GM21529 (cell line): Measurements from ENCODE around the gene TIGAR.

Source experiments
- ATAC-seq: cut with Tn5 transposase; IDR thresholded peaks from one replicate; pipeline ENCODE4 v1.9.1; 2021; ENCODE audit not compliant: unreplicated experiment

TIGAR gene

DNA sequence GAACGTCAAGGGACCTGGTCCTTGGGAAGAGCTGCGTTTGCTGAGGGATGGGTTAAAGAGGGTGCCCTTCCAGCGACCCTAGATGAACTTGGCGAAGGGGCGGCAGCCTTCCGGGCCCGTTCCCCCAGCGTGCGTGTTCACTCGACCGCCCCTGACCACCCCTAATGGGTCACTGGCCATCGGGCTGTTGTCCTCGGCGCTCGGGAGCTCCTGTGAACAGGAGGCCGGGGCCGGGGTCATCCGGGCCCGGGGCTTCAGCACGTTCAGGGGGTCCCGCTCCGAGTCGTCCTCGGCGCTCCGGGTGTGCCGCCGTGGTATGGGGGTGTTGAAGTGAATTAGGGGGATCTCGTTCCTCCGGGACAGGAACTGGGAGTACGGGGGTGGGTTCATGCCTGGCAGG lies 49.3 kb downstream of the TIGAR start:
- no peak for ATAC-seq

DNA sequence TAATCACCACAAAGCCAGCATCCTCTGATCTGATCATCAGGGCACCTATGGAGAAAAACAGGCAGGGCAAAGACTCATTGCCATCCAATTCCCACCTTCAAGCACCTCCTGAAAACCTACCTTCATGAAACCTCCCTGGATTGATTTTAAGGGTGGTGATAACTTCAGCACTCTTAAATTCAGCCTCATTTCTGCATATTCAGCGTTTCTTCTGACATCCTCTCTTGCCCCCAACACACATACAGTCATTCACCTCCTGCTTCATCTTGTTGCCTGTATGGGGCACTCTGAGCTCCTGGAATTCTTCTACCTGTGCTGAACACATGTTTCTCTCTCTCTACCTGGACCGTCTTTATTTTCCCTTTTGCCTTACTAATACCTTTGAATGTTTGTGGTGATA lies 51.6 kb downstream of the TIGAR start:
- ATAC-seq, result no peak

DNA sequence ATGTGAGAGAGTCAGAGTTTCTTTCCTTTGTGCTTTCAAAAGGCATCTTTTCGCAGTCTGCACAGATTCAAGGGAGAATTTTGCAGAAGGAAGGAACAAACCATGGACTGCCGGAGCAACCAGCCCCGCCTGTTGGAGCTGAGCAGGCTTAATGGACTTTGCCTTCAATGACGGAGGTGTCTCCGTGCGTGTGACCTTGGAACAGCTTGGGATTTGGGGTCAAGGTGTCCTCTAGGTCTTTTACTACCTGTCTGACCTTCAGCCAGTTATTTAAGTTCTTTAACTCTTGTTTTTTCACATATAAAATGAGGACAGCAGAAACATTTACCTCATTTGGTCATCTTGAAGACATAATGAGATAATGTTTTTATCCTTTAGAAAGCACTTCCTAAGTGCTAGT lies 54.4 kb downstream of the TIGAR start:
- ATAC-seq, result no peak

DNA sequence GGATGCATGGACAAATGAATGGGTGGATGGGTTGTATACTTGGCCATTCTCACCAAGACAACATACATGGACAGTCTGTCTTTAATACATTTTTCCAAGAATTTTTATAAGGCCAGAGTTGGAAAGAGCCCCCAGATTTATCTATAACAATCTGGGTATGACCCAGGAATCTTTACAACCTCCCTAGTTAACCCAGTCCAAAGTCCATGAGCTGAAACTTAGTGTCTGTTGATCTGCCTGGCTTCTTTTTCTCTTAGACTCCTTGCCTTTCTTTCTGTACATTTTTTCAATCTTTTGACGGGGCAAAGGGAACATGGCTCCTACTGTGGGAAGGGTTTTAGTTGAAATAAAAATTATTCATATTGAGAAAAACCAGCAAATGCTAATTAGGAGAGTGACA lies 57.8 kb downstream of the TIGAR start:
- no peak for ATAC-seq

DNA sequence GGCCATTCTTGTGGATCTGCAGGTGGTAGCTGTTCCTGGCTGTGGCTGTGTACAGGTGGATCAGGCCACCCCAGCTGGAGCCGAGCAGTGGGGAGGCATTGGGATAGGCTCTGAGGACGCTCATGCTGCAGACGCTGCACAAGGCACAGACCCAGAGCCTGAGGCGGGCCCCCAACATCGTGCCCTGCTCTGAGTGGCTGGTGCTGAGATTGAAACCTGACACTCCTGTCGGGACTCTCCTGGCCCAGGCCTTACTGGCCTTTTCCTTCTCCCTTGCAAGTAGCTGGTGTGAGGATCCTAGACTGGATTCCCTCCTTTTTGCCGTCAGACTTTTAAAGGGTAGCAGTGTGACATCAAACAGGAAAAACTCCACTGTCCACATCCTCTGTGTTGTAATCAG lies 58.4 kb downstream of the TIGAR start, which contains the start of gene FGF23:
TSS of gene FGF23 (minus strand) at position 308 of the 400 bp plus-strand sequence. CDS start at position 178, 130 bp downstream.
- no peak for ATAC-seq

DNA sequence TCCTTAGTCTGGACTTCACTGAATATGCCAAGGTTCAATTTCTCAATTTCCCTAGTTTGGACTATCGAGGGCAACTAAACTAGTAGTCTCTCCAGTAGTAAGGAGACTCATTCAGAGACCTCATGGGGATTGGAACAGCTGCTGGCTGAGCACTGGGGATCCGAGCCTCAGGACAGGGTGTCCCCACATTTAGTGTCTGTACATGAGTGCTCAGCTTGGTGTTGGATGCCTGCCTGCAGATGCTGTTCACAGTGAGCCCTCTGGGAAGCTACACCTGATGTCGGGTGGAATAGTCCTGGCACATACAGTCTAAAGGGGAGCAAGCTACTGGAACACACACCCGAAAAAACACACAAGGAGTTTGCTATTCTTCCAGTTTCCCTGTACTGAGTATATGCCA lies 59.3 kb downstream of the TIGAR start:
- ATAC-seq, result no peak

DNA sequence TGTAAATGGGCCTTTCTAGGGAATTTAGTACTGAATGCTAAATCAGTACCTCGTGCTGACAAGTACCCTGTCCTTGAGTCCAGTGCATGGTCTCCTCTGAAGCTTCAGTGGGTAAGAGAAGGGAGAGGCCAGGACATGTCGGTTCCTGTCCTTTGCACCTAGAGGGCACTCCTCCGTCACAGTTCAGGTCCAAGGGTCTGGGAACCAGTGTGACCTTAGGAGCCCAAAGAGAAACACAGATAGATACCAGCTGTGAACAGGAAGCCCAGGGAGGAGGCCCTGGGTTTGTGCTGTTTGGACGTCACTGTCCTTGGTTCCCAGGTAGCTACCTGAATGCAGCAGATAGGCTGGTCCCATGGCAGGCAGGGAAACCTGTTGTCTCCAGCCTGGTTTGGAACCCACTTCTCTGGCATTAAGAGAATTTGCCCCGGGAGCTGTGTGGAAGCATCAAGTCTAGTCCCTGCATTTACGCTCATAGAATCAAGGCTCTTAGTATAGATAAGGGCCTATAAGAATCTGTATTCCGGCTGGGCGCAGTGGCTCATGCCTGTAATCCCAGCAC lies 62.4 kb downstream of the TIGAR start:
- ATAC-seq, result no peak

DNA sequence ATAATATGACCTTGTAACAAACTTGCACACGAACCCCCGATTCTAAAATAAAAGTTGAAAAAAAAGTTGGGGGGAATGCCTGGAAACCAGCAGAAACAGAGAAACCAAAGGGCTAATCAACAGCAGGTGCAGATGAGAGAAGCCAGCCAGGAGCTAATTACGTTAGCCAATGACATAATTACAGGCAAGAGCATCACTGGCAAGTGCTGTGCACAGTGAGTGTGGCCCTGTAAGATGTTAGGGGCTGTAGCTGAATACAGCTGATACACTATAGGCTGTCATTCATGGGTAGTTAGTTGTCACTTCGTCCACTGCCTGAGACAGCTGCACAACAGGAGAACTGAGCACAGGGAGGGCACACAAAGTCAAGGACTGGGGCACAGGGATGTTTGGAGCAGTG lies 65.8 kb downstream of the TIGAR start:
- ATAC-seq, result no peak

DNA sequence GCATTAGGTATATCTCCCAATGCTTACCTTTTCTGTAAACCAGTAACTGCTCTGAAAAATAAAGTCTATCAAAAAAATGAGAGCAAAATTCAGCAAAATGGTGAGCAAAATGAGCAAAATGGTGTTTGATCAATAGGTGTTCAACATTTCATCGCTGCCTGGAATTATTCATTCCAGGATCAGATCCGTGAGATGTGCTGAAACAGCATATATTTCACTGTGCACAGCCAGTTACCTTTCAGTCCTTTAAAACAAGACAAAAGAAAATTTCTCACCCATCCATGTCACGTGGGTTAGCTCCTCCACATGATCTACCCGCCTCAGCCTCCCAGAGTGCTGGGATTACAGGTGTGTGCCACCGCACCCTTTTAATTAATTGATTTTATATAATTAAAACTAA lies 66.6 kb downstream of the TIGAR start:
- no peak for ATAC-seq

DNA sequence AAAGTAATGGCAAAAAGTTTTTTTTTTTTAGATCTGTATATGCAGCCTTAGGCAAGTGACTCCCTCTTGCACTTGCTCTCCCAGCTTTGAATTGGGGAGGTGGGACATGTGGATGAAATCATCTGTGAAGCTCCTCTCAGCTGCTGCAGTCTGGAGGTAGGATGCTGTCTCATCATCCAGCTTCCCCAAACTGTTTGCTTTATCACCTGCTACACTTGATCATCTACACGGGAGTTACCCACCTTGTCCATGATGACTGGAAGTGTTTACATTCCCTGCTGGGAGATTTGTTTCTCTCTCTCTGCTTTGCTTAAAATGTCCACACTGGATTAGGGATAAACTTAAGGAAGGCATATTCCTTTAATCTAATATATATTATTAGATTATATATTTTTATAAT lies 67.0 kb downstream of the TIGAR start:
- no peak for ATAC-seq

DNA sequence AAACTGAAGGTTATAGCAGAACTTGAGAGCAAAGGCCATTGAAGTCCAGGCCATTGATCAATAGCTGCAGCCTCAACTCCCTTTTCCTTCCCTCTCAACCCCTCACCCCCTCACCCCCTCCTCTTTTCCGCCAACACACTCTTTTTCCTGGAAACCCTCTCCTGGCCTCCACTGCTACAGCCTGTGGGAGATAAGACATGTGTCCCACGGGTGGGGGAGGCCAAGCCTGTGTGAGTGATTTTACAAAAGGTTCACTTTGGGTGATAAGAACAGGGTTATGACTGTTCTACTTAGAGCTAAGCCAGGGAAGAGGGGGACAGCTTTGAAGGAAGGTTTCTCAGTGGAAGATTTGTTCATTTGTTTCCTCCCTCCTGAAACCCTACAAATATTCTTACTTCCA lies 67.6 kb downstream of the TIGAR start:
- no peak for ATAC-seq

DNA sequence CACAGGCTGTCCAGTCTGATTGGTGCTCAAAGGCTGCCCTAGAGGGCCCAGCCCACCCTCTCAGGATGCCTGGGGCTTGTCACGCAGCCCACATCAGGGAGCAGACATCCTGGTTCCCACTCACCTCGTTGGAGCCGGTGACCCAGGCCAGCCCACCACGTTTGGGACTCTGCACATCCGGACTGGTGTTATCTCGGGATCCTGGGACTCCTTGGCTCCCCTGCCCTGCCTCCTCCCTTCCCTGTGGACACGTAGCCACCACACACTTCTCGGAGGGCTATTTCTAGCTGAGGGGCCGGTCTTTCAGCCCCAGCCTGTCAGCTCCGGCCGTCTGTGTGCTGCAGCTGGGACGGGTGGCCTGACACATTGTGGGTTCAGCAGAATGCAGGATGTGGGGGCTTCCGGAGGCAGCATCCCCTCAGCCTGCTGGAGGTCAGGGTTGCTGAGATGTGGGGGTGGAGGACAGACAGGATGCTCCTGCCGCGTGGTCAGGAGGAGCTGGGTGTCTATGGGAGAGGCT lies 71.3 kb downstream of the TIGAR start:
- ATAC-seq, result no peak

DNA sequence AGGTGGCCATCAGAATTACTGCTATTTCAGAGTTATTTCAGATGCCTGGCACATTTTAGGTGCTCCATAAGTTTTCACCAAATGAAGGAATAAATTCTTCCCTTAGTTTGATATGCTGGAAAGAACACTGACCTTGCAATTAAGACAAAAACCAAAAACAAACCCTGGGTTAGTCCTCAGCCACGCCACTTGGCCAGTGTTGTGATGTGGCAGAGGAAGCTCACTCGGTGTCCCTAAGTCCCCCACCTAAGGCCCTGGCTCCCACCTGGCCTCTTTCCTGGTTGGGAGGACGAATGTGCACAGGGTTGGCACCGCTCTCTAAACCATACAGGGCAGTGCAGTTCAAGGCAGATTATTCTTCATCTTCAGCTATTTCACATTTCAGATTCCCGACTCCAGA lies 72.2 kb downstream of the TIGAR start:
- ATAC-seq, result no peak

DNA sequence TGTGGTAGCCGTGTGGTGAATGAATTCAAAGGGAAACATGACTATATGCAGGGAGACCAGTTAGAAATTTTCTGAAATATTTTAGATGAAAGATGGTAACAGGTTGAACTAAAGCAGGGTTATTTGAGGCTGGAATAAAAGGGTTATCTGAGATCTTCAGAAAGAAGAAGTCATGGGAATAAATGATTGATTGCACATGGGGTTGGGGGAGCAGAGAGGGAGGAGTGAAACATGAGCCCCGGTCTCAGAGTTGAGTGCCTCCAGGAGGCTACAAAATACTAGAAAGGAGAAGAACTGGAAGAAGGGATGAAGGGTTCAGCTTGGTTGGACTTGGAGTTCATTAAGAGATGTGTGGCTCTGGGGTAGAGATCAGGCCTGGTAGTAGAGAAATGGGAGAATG lies 74.8 kb downstream of the TIGAR start:
- ATAC-seq, result no peak

DNA sequence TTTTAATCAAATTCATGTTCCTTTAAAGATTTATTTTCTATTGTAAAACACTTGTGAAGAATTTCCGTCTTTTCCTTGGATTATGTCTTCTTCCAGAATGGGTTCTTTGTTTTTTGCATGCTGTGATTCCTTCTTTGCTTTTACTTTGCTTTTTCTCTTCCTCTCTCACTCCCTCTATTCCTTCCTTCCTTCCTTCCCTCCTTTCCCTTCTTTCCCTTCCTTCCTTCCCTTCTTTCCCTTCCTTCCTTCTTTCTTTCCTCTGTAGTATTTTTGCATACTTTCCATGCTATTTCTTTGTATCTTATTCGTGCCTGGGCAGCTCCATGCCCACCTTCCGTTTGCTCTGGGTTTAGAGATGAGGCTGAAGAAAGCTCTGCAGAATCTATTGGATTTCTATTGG lies 80.1 kb downstream of the TIGAR start:
- no peak for ATAC-seq

DNA sequence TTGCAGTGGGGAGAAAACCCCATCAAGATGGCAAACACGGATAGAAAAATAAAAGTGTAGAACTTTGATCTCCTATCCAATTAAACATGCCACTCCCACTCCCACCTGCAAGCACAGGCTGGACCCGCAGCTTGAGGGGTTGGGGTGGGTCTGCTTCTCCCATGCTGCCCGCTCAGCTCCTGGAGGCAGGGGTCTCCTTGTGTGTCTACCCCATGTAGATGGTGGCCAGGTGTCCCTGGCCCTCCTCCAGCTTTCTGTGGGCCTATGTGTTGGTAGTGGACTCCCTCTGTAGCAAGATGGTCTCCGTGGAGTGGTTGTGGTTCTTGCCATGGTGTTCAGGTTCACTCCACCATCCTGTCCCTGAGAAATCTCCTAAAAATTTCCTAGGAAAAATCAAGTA lies 82.0 kb downstream of the TIGAR start:
- ATAC-seq, result no peak
